GM21367 (cell line): ENCODE results near the gene LYRM2.

ENCODE experiments used
- ATAC-seq: cut with Tn5 transposase; IDR thresholded peaks from one replicate; pipeline ENCODE4 v1.9.1; 2021; ENCODE audit not compliant: unreplicated experiment

LYRM2 gene

GRCh38 chr6:89596484-89596883 lies 42.1 kb downstream of the LYRM2 start:
- ATAC-seq: no peak

DNA sequence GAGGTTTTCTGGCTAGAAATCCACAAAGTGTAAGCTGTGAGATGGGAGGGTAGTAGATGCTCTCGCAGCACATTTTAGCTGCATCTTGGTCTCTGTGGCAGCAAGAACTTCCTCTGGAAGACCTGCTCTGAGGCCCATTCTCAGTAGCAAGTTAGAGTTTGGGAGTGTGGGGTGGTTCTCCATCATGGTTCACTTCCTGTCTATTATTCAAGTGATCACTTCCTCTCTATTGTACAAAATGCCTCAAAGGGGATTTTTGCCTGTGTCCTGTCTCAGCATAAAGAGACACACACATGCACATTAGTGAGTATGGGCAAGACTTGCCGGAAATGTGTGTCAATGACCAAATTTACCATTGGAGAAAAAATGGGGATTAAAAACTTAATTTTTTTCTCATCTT lies 42.5 kb downstream of the LYRM2 start:
- ATAC-seq: peak; percentile 70

DNA sequence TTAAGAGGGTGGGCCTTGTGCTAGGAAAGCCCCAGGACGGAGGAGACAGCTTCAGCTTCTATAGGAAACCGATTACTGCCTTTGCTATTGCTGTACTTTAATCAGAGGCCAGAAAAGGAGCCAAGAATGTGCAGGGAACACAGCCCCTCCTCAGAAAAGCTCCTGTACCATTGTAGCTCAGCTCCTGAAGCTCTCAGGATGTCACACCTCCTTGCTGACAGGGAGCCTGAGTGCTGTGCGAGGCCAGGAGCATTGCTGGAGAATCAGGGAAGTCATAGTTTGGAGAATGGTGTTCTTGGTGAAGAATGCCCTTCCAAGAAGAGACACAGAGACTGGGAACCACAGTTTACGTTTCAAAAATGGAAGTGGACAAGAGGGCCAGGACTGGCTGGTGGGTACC lies 46.8 kb downstream of the LYRM2 start:
- no peak for ATAC-seq

DNA sequence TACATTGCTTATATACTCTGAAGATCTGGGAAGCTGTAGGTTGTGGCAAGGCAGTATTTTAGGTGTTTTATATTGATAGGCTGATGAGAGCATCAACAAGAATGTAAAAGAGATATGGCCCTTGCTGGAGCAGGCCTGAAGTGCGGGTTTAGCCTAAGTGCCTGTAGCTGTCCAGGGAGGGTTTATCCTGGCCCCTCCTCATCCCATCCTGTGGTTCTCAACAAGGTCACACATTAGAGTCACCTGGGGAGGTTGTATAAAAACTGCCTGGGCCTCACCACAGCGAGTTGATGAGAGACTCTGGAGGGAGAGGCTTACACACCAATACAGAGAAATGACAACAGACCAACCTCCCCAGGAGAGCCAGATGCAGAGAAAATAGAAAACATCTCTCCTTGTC lies 48.4 kb downstream of the LYRM2 start:
- no peak for ATAC-seq

DNA sequence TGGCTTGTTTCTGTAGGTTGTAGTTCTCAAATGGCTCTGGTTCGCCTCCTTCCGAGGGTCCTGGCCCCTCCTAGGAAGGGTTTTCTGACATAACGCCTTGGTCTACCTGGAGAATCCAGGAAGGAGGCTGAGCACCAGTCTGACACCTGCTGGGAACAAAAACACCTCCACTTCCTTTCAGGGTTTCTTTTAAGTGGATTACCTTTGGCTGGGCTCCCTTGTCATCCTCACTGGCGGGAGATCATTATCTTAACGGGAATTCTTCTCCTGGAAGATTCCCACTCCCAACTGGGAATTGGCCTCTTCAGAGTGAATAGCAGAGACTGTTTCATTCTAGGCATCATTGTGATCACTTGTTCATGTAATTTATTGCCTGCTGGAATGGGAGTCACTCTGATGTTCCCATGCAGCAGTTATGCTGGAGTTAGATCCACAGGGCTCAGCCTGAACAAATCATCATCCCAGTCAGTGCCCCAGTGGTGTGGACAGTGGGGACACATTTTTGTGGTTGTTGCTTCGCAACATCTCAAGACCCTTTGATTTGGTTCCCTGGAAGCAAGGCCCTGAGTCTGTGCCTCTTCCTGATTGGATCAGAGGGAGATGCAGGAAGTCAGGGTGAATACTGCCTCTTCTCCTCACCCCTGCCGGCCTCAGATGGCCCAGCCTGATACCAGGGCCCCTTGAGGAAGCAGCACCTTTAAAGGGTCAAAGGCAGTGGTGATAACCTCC lies 49.1 kb downstream of the LYRM2 start:
- ATAC-seq: no peak

GRCh38 chr6:89585154-89585553 lies 53.4 kb downstream of the LYRM2 start:
- no peak for ATAC-seq

- ATAC-seq: no peak
Measured at GRCh38 chr6:89584539-89584938, 54.0 kb downstream of the LYRM2 start.

DNA sequence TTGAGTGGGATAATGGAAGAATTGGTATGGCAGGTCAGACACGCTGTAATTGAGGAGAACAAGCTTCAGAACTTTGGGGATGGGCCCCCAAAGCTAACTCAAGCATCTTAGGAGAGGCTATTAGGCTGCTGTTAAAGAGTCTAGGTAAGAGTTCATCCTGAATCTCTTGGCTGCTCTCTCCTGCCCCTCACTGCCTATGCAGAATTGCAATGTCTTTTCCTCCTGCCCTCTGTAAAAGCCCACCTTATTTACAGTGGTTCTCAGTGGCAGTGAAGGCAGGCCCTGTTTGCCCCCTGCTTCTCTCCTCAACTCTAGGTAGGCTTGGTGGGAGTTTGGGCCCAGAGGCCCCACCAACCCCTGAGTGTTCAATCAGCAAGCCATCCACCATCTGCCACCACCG lies 55.0 kb downstream of the LYRM2 start:
- ATAC-seq: no peak

- ATAC-seq: no peak
Measured at GRCh38 chr6:89582669-89583325, 55.8 kb downstream of the LYRM2 start.

DNA sequence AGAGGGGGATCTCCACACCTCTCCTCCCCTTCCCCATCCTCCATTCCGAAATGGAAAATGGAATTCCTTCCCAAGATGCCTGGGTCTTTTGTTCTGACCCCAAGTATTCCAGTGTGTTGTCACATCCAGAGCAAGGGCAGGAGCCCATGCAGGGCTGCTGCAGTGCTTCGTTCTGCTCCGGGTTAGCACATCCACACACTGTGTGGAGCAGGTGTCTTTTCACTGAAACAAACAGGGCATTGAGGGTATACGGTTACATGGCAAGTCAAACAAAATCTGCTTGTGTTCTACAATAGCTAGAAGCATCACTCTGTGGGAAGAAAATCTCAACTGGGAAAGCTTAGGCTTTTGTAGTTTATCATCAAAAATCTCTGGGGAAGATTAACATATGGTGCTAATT lies 56.9 kb downstream of the LYRM2 start:
- ATAC-seq: no peak

- no peak for ATAC-seq
Measured at GRCh38 chr6:89580997-89581666, 57.4 kb downstream of the LYRM2 start.

DNA sequence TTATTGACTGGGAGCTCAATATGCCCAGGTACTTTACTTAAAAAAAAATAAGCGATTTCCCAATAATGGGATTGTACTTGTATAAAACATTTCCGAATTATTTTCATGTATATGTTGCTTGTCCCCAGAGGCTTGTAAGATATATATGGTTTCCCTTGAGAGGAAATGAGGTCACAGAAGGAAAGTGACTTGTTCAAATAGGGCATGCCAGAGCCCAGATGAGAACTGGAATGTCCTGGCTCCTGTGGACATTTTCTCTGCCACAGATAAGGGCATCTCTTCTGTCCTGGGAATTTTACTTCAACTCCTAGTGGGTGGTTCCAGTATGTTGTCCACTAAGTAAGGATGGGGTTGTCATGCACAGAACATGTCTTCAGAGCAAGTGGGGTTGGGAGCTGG lies 63.0 kb downstream of the LYRM2 start:
- ATAC-seq: no peak

DNA sequence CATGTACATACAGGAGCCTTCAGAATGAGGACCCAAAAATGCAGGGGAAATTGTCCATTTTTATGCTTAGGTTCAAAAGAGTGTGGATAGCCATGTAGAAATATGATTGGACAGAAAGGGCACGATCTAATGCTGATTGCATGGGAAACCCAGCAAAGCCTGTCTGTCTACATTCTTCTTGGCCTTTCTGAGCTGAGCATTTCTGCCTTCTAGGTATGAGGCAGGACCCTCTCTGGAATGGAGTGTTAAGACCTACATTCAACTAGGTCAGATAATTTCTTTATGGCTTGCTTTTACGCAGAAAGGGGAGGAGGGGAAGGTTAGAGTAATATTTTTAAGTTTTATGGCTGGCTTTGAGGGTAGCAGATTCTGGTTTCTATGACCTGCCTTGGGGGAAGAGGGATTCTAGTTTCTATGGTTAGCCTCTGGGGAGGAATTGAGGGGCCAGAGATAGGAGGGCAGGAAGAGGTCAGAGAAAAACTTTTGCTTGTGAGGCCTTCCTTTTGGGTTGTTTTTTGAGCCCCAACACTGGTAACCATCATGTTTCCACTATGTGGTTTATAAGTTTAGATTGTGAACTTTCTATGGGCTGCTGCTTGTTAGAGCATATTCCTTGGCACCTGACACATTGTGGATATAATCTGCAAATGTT lies 63.5 kb downstream of the LYRM2 start:
- no peak for ATAC-seq

GRCh38 chr6:89567630-89568390 lies 70.7 kb downstream of the LYRM2 start:
- no peak for ATAC-seq

DNA sequence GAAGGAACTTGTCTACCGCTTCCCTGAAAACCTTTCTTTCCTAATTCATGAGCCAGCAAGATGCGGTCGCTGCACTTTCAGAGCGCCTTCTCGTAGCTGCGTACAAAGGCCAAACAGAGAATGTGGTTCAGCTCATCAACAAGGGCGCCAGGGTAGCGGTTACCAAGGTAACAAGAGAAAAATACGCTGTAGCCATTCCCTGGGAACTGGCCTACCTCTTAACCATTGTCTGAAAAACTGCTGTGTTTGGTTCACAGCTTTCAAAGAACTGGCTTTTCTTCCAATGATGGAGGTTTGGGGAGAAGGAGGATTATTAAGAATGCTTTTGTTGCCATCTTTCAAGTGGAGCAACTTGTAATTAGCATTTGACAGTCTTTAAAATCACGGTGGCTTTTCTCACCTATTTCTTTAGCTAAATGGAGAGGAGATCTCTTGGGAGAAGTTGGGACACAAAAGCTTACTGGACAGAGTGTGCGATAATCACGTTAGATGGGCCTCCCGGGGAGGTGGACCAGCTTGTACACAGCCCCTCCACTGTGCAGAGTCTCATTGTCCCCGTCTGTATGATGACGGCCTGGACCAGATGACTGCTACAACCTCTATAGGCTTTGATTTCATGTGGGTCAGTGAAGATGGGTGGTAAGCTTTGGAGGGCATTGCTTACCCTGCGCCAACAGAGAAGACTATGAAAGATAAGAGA lies 71.5 kb downstream of the LYRM2 start:
- no peak for ATAC-seq

DNA sequence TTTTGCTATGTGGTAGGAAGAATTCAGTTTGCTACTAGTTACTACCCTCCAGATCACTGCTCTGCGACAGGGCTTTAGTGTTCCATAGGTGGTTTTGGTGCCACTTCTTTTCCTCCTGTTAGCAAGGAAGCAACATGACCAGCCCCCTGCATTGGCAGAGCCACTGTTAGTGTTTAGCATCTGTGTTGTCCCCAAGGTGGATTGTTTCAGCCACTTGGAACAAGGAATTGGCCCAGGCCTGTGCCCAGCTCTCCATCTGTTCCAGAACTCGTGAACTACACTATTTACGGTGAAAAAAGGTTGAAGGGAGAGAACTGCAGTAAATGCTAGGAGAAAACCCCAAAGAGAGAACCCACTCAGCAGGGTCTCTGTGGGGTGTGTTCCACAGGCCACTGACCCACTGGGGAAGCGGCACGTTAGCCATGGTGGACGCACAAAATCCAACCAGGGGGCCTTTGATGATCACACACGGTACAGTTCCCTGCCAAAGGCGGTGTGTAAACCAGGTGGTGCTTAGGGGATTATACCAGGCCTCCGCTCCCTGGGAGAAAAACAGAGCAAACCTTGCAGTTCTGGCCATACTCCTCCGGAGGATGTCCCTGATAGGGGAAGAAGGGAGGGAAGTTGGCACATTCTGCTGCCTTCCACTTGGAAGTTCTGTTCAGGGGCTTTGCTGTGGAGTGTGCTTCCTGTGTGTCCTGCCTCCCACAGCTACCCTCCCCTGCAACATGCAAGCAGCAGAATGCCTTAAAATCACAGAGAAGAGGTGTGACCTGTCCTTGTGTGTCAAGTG lies 72.3 kb downstream of the LYRM2 start:
- ATAC-seq: no peak

- no peak for ATAC-seq
Measured at GRCh38 chr6:89564752-89565427, 73.7 kb downstream of the LYRM2 start.

DNA sequence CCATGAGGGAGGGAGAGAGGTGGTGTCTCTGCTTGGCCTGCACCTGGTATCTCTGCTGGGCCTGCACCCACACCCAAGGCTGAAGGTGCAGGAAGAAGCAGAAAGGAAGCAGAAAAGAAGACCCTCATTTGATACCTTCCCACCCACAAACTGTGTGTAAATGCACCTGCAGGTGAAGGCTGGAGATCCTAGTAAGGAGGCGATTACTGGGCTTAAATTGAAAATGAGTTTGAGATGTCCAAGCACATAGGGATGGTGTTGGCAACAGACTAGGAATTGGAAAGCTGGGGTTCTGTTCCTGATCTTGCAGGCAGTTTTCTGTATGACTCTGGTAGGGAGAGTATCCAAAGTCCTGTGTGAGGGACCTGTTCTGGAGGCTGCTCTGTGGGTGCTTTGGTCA lies 74.7 kb downstream of the LYRM2 start:
- ATAC-seq: no peak
